Measurements from ENCODE around the gene RBM44. TPM values are rescaled to one million over a fixed set of nuclear protein-coding genes. Genes with fewer than 3 reads are reported as not detected.
"Not testable (repeated sequence)": the region's sequence is repeated elsewhere in the genome, so short reads cannot be mapped to it uniquely, and the experiment has no call there.

RBM44 gene
- total RNA-seq (2014; rRNA removed; shearing (Covaris generic); ENCODE audit: low replicate concordance): 0.07 and 1.2 TPM in 2 replicates

GRCh38 chr2:237798236-237799059 is at the start of gene RBM44:
Gene RBM44 (plus strand): TSS chr2:237798779. CDS start chr2:237813610, 14,831 bp downstream.
- Histone ChIP-seq H3K27me3 (ENCODE audit: low read length) (no peaks in the 10 kb centered on the region), H3K27ac (ENCODE audit: low read length) (no peak within 1 kb of the TSS), H3K4me3 (ENCODE audit: low read length) (no peak within 1 kb of the TSS), H2AFZ (ENCODE audit: low read length) (no peak within 1 kb of the TSS), H3K9me3 (ENCODE audit: low read length) (no peaks in the 10 kb centered on the region), H3K9me2 (replicated peaks; ENCODE audit: insufficient read depth, low read length) (no peaks in the 10 kb centered on the region), H3K9ac (ENCODE audit: low read length) (no peak within 1 kb of the TSS), H3K36me3 (ENCODE audit: insufficient read depth, low read length) (no peaks in the 10 kb centered on the region), H3K4me1 (ENCODE audit: low read length) (no peaks in the 10 kb centered on the region), H3K4me2 (ENCODE audit: low read depth, low read length, poor library complexity, severe bottlenecking) (no peak within 1 kb of the TSS), H3K79me2 (ENCODE audit: low read length) (no peaks in the 10 kb centered on the region), H4K20me1 (ENCODE audit: insufficient read depth, low read depth, low read length) (no peaks in the 10 kb centered on the region)
- DNase-seq: no peak

- Histone ChIP-seq H4K20me1 (ENCODE audit: insufficient read depth, low read depth, low read length) (peaks cover 7% of the 10 kb centered on the region), H3K36me3 (ENCODE audit: insufficient read depth, low read length) (no peaks in the 10 kb centered on the region), H3K4me2 (ENCODE audit: low read depth, low read length, poor library complexity, severe bottlenecking) (no peak overlapping the region), H3K9me3 (ENCODE audit: low read length) (no peaks in the 10 kb centered on the region), H3K9me2 (replicated peaks; ENCODE audit: insufficient read depth, low read length) (no peaks in the 10 kb centered on the region), H3K27me3 (ENCODE audit: low read length) (no peaks in the 10 kb centered on the region), H3K4me3 (ENCODE audit: low read length) (no peak overlapping the region), H3K79me2 (ENCODE audit: low read length) (no peaks in the 10 kb centered on the region), H3K4me1 (ENCODE audit: low read length) (no peaks in the 10 kb centered on the region), H2AFZ (ENCODE audit: low read length) (no peak overlapping the region), H3K27ac (ENCODE audit: low read length) (no peak overlapping the region), H3K9ac (ENCODE audit: low read length) (no peak overlapping the region)
- no peak for DNase-seq
These were observed 49.6 kb upstream of the RBM44 start for GRCh38 chr2:237749002-237749401.

GRCh38 chr2:237749961-237750360 is 48.6 kb upstream of the RBM44 start:
- H3K79me2 ChIP-seq (ENCODE audit: low read length): no peaks in the 10 kb centered on the region
- H3K27me3 ChIP-seq (ENCODE audit: low read length): no peaks in the 10 kb centered on the region
- no peak overlapping the region for H3K4me2 ChIP-seq (ENCODE audit: low read depth, low read length, poor library complexity, severe bottlenecking)
- no peaks in the 10 kb centered on the region for H3K4me1 ChIP-seq (ENCODE audit: low read length)
- H3K4me3 ChIP-seq (ENCODE audit: low read length): no peak overlapping the region
- H3K9me2 ChIP-seq (replicated peaks; ENCODE audit: insufficient read depth, low read length): no peaks in the 10 kb centered on the region
- H3K9me3 ChIP-seq (ENCODE audit: low read length): no peaks in the 10 kb centered on the region
- H2AFZ ChIP-seq (ENCODE audit: low read length): no peak overlapping the region
- no peaks in the 10 kb centered on the region for H4K20me1 ChIP-seq (ENCODE audit: insufficient read depth, low read depth, low read length)
- DNase-seq: no peak
- no peaks in the 10 kb centered on the region for H3K36me3 ChIP-seq (ENCODE audit: insufficient read depth, low read length)
- H3K27ac ChIP-seq (ENCODE audit: low read length): no peak overlapping the region
- no peak overlapping the region for H3K9ac ChIP-seq (ENCODE audit: low read length)

- H2AFZ ChIP-seq (ENCODE audit: low read length); H3K9me2 ChIP-seq (replicated peaks; ENCODE audit: insufficient read depth, low read length); H3K27ac ChIP-seq (ENCODE audit: low read length); H3K4me2 ChIP-seq (ENCODE audit: low read depth, low read length, poor library complexity, severe bottlenecking); H3K4me1 ChIP-seq (ENCODE audit: low read length); H3K79me2 ChIP-seq (ENCODE audit: low read length); H3K36me3 ChIP-seq (ENCODE audit: insufficient read depth, low read length); H3K4me3 ChIP-seq (ENCODE audit: low read length); H3K27me3 ChIP-seq (ENCODE audit: low read length); H3K9me3 ChIP-seq (ENCODE audit: low read length); H4K20me1 ChIP-seq (ENCODE audit: insufficient read depth, low read depth, low read length); DNase-seq; H3K9ac ChIP-seq (ENCODE audit: low read length): not testable (repeated sequence)
These were observed 48.1 kb upstream of the RBM44 start for GRCh38 chr2:237750441-237750840.

GRCh38 chr2:237752761-237753165 is 45.8 kb upstream of the RBM44 start:
- H3K9ac ChIP-seq (ENCODE audit: low read length): 0 out of 2 replicates have a peak overlapping the region, but pooled peaks have one; percentile 29
- DNase-seq: no peak
- no peaks in the 10 kb centered on the region for H3K9me2 ChIP-seq (replicated peaks; ENCODE audit: insufficient read depth, low read length)
- no peaks in the 10 kb centered on the region for H4K20me1 ChIP-seq (ENCODE audit: insufficient read depth, low read depth, low read length)
- no peak overlapping the region for H3K27ac ChIP-seq (ENCODE audit: low read length)
- no peaks in the 10 kb centered on the region for H3K9me3 ChIP-seq (ENCODE audit: low read length)
- H2AFZ ChIP-seq (ENCODE audit: low read length): no peak overlapping the region
- no peaks in the 10 kb centered on the region for H3K79me2 ChIP-seq (ENCODE audit: low read length)
- H3K4me2 ChIP-seq (ENCODE audit: low read depth, low read length, poor library complexity, severe bottlenecking): no peak overlapping the region
- H3K4me1 ChIP-seq (ENCODE audit: low read length): no peaks in the 10 kb centered on the region
- H3K4me3 ChIP-seq (ENCODE audit: low read length): no peak overlapping the region
- H3K27me3 ChIP-seq (ENCODE audit: low read length): no peaks in the 10 kb centered on the region
- no peaks in the 10 kb centered on the region for H3K36me3 ChIP-seq (ENCODE audit: insufficient read depth, low read length)

GRCh38 chr2:237754182-237754581 is 44.4 kb upstream of the RBM44 start:
- Histone ChIP-seq H3K27ac (ENCODE audit: low read length) (no peak overlapping the region), H3K4me2 (ENCODE audit: low read depth, low read length, poor library complexity, severe bottlenecking) (no peak overlapping the region), H3K9me3 (ENCODE audit: low read length) (no peaks in the 10 kb centered on the region), H3K36me3 (ENCODE audit: insufficient read depth, low read length) (no peaks in the 10 kb centered on the region), H3K9ac (ENCODE audit: low read length) (no peak overlapping the region), H2AFZ (ENCODE audit: low read length) (no peak overlapping the region), H3K9me2 (replicated peaks; ENCODE audit: insufficient read depth, low read length) (no peaks in the 10 kb centered on the region), H3K79me2 (ENCODE audit: low read length) (no peaks in the 10 kb centered on the region), H3K4me1 (ENCODE audit: low read length) (no peaks in the 10 kb centered on the region), H3K27me3 (ENCODE audit: low read length) (no peaks in the 10 kb centered on the region), H3K4me3 (ENCODE audit: low read length) (no peak overlapping the region), H4K20me1 (ENCODE audit: insufficient read depth, low read depth, low read length) (no peaks in the 10 kb centered on the region)
- DNase-seq: no peak

GRCh38 chr2:237754626-237755248 is 43.8 kb upstream of the RBM44 start:
- H4K20me1 ChIP-seq (ENCODE audit: insufficient read depth, low read depth, low read length): no peaks in the 10 kb centered on the region
- H3K9me2 ChIP-seq (replicated peaks; ENCODE audit: insufficient read depth, low read length): no peaks in the 10 kb centered on the region
- H3K27me3 ChIP-seq (ENCODE audit: low read length): no peaks in the 10 kb centered on the region
- no peak for DNase-seq
- no peak overlapping the region for H3K27ac ChIP-seq (ENCODE audit: low read length)
- no peaks in the 10 kb centered on the region for H3K36me3 ChIP-seq (ENCODE audit: insufficient read depth, low read length)
- no peak overlapping the region for H3K4me2 ChIP-seq (ENCODE audit: low read depth, low read length, poor library complexity, severe bottlenecking)
- H3K4me1 ChIP-seq (ENCODE audit: low read length): no peaks in the 10 kb centered on the region
- H3K9me3 ChIP-seq (ENCODE audit: low read length): no peaks in the 10 kb centered on the region
- no peak overlapping the region for H3K9ac ChIP-seq (ENCODE audit: low read length)
- H2AFZ ChIP-seq (ENCODE audit: low read length): no peak overlapping the region
- H3K4me3 ChIP-seq (ENCODE audit: low read length): no peak overlapping the region
- no peaks in the 10 kb centered on the region for H3K79me2 ChIP-seq (ENCODE audit: low read length)

- H2AFZ ChIP-seq (ENCODE audit: low read length): no peak overlapping the region
- H3K27me3 ChIP-seq (ENCODE audit: low read length): no peaks in the 10 kb centered on the region
- H3K27ac ChIP-seq (ENCODE audit: low read length): no peak overlapping the region
- H3K9me3 ChIP-seq (ENCODE audit: low read length): no peaks in the 10 kb centered on the region
- H3K79me2 ChIP-seq (ENCODE audit: low read length): no peaks in the 10 kb centered on the region
- no peak overlapping the region for H3K4me2 ChIP-seq (ENCODE audit: low read depth, low read length, poor library complexity, severe bottlenecking)
- no peak overlapping the region for H3K4me3 ChIP-seq (ENCODE audit: low read length)
- H3K4me1 ChIP-seq (ENCODE audit: low read length): no peaks in the 10 kb centered on the region
- no peak overlapping the region for H3K9ac ChIP-seq (ENCODE audit: low read length)
- no peaks in the 10 kb centered on the region for H4K20me1 ChIP-seq (ENCODE audit: insufficient read depth, low read depth, low read length)
- no peaks in the 10 kb centered on the region for H3K9me2 ChIP-seq (replicated peaks; ENCODE audit: insufficient read depth, low read length)
- no peak for DNase-seq
- H3K36me3 ChIP-seq (ENCODE audit: insufficient read depth, low read length): no peaks in the 10 kb centered on the region
These were observed 41.0 kb upstream of the RBM44 start for GRCh38 chr2:237757616-237758015.

Measured in Karpas-422 (cell line).